Caco-2 (cell line): Measurements from ENCODE around the gene CHST2. TPM values are rescaled to one million over a fixed set of nuclear protein-coding genes. Genes with fewer than 3 reads are reported as not detected.

ENCODE experiments used
- BruUV-seq: library from RNA; stranded (reverse); fragments of 400-500 nt; replicated peaks from 2 replicates; lab custom pipeline; 2021; lab: Mats Ljungman, UMichigan
- CTCF ChIA-PET: fragments of 300-600 bp; sonication (Branson Sonifier 250); formaldehyde crosslinking; loops from one replicate; lab custom pipeline; 2022; ENCODE audit warnings: antibody characterized with exemption; lab: Charles Lee
- POLR2A ChIA-PET: fragments of 300-600 bp; sonication (Branson Sonifier 250); formaldehyde crosslinking; loops from one replicate; lab custom pipeline; 2022; ENCODE audit warnings: antibody characterized with exemption; lab: Charles Lee
- DNase-seq, 2 experiments: peaks; one replicate each; pipeline versions ENCODE4 v3.0.0 to v3.0.0-alpha.2; 2020 to 2022
- H3K27me3 ChIP-seq: replicated peaks from 2 replicates; pipeline ENCODE4 v1.6.0; 2011; ENCODE audit warnings: low read length; ENCODE audit not compliant: control insufficient read depth, insufficient read depth
- H3K36me3 ChIP-seq: 2 replicates; pipeline ENCODE4 v1.5.1; 2011; ENCODE audit warnings: low read length; ENCODE audit not compliant: control insufficient read depth, insufficient read depth
- H3K4me1 ChIP-seq: fragments of 250-450 bp; sonication (Bioruptor Pico); 2 replicates; pipeline ENCODE4 v1.5.1; 2020; ENCODE audit warnings: mild to moderate bottlenecking
- H3K4me3 ChIP-seq: 2 replicates; pipeline ENCODE4 v1.5.1; 2011; ENCODE audit warnings: low read depth, mild to moderate bottlenecking, control low read depth, low read length
- H3K9me3 ChIP-seq: fragments of 250-450 bp; sonication (Bioruptor Pico); 2 replicates; pipeline ENCODE4 v1.5.1; 2020; ENCODE audit warnings: mild to moderate bottlenecking, moderate library complexity
- H3K27ac Mint-ChIP-seq: one replicate; pipeline ENCODE4 v1.8.0; 2022; ENCODE audit warnings: mixed read lengths; ENCODE audit not compliant: unreplicated experiment
- H3K27me3 Mint-ChIP-seq: one replicate; pipeline ENCODE4 v1.8.0; 2022; ENCODE audit warnings: mixed read lengths; ENCODE audit not compliant: insufficient read depth, unreplicated experiment
- H3K36me3 Mint-ChIP-seq: one replicate; pipeline ENCODE4 v1.8.0; 2022; ENCODE audit warnings: mild to moderate bottlenecking, mixed read lengths; ENCODE audit not compliant: insufficient read depth, unreplicated experiment
- H3K4me1 Mint-ChIP-seq: one replicate; pipeline ENCODE4 v1.8.0; 2022; ENCODE audit warnings: low read depth, mixed read lengths; ENCODE audit not compliant: unreplicated experiment
- H3K4me3 Mint-ChIP-seq: one replicate; pipeline ENCODE4 v1.8.0; 2022; ENCODE audit warnings: mild to moderate bottlenecking, moderate library complexity, mixed read lengths; ENCODE audit not compliant: unreplicated experiment
- H3K9me3 Mint-ChIP-seq: one replicate; pipeline ENCODE4 v1.8.0; 2022; ENCODE audit warnings: mixed read lengths; ENCODE audit not compliant: unreplicated experiment
- CTCF ChIP-seq, 2 experiments: fragments of 200-600 bp in 1 of 2; IDR thresholded peaks; 1 replicate in 1 of 2; 2 replicates in 1 of 2; pipeline versions ENCODE4 v1.5.1 to v1.8.0; 2011 to 2022; ENCODE audit warnings: antibody characterized with exemption in 1 of 2, control low read depth in 1 of 2, inconsistent platforms in 1 of 2, low read depth in 1 of 2, low read length in 1 of 2, mild to moderate bottlenecking in 1 of 2, moderate library complexity in 1 of 2; ENCODE audit not compliant: insufficient read depth in 1 of 2, severe bottlenecking in 1 of 2, unreplicated experiment in 1 of 2
- intact Hi-C: fragments of 100-400 bp; cut with micrococcal nuclease; formaldehyde crosslinking; loops from one replicate; pipeline ENCODE4 v1.10.0; 2022; ENCODE audit not compliant: unreplicated experiment
- total RNA-seq: library from RNA; stranded (reverse); gene quantifications from 2 replicates; pipeline ENCODE4 v1.2.3, GENCODE V29; 2022

CHST2 gene
- total RNA-seq, 1 experiment from 2014 or later: not detected

DNA sequence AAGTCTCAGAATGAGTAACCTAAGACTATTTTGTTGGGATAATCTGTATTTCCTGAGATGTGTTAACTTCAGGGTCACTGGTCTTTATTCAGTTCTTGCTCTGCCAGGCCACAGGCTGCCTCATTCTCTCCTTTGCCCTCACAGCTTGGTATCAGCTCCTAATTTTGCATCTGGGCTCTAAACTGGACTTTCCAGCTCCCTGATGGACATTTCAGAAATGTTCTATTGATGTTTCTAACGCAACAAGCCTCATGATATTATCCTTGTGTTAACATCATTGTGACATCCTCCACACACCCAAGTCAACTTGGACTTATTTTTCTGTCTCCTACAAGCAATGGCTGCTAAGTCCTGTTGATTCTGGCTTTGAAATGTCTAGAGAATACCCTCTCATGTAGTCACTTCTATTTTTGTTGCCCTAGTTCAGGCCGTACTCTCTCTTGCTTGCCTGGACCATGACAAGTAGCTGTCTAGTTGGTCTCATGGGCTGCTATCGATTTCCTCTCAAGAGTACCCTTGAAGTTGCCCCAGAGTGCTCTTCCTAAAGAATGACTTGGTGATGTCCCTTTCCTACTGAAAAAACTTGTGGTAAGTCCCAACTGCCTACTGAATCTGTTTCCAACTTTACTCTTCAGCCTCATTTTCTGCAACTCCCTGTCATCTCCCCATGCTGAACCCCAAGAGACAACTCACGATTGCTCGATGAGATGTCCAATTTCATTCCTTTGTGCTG lies 52.7 kb downstream of the CHST2 start:
- no peaks in the 10 kb centered on the region for H3K4me1 ChIP-seq
- Mint-ChIP-seq H3K27me3 (peaks cover 14% of the 10 kb centered on the region), H3K36me3 (no peaks in the 10 kb centered on the region), H3K9me3 (peaks cover 18% of the 10 kb centered on the region), H3K27ac (no peak overlapping the region), H3K4me3 (no peak overlapping the region), H3K4me1 (no peaks in the 10 kb centered on the region)
- H3K4me3 ChIP-seq: no peak overlapping the region
- CTCF ChIA-PET: no interaction called here
- POLR2A ChIA-PET: no interaction called here
- no peak for DNase-seq
- H3K27me3 ChIP-seq: no peaks in the 10 kb centered on the region
- intact Hi-C loops: no loop called here
- no TSS peak for BruUV-seq
- TF ChIP-seq CTCF (IDR thresholded peaks at IDR 0.05; ENCODE audit: insufficient read depth in 1 of 2, low read depth in 1 of 2, low read length in 1 of 2, severe bottlenecking in 1 of 2, unreplicated experiment in 1 of 2): no peak
- peaks cover 4% of the 10 kb centered on the region; the same call in 1 of the 2 replicates for H3K9me3 ChIP-seq
- no peaks in the 10 kb centered on the region for H3K36me3 ChIP-seq

GRCh38 chr3:143172795-143173145 lies 53.2 kb downstream of the CHST2 start:
- peaks cover 18% of the 10 kb centered on the region for H3K9me3 Mint-ChIP-seq
- no peak overlapping the region for H3K4me3 ChIP-seq
- H3K4me3 Mint-ChIP-seq: no peak overlapping the region
- no TSS peak for BruUV-seq
- intact Hi-C loops: no loop called here
- peaks cover 16% of the 10 kb centered on the region for H3K27me3 Mint-ChIP-seq
- peaks cover 4% of the 10 kb centered on the region; the same call in 1 of the 2 replicates for H3K9me3 ChIP-seq
- H3K36me3 ChIP-seq: no peaks in the 10 kb centered on the region
- H3K27me3 ChIP-seq: no peaks in the 10 kb centered on the region
- H3K4me1 Mint-ChIP-seq: no peaks in the 10 kb centered on the region
- no peaks in the 10 kb centered on the region for H3K36me3 Mint-ChIP-seq
- no peak overlapping the region for H3K27ac Mint-ChIP-seq
- DNase-seq: no peak
- TF ChIP-seq CTCF (IDR thresholded peaks at IDR 0.05; ENCODE audit: insufficient read depth in 1 of 2, low read depth in 1 of 2, low read length in 1 of 2, severe bottlenecking in 1 of 2, unreplicated experiment in 1 of 2): no peak
- ChIA-PET CTCF (no interaction called here), POLR2A (no interaction called here)
- no peaks in the 10 kb centered on the region for H3K4me1 ChIP-seq

DNA sequence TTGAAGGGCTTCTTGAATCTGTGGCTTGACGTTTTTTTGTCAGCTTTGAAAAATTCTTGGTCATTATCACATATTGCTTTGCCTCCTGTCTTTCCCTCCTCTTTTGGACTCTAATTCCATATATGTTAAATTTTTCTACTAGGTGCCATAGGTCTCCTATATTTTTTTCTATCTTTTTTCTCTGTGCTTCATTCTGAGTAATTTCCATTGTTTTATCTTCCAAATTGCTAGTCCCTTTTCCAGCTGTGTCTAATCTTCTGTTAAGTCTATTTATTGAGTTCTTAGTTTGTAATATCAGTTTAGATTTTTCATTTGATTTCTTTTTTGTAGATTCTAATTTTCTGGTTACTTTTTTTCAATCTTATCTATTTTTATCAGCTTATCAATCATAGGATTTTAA lies 53.7 kb downstream of the CHST2 start:
- peaks cover 18% of the 10 kb centered on the region for H3K27me3 Mint-ChIP-seq
- no peaks in the 10 kb centered on the region for H3K36me3 Mint-ChIP-seq
- H3K36me3 ChIP-seq: no peaks in the 10 kb centered on the region
- no peak overlapping the region for H3K4me3 ChIP-seq
- POLR2A ChIA-PET: no interaction called here
- H3K4me1 ChIP-seq: no peaks in the 10 kb centered on the region
- BruUV-seq: no TSS peak
- CTCF ChIA-PET: no interaction called here
- peaks cover 18% of the 10 kb centered on the region for H3K9me3 Mint-ChIP-seq
- H3K27me3 ChIP-seq: no peaks in the 10 kb centered on the region
- H3K4me1 Mint-ChIP-seq: no peaks in the 10 kb centered on the region
- DNase-seq: no peak
- intact Hi-C loops: no loop called here
- TF ChIP-seq CTCF (IDR thresholded peaks at IDR 0.05; ENCODE audit: insufficient read depth in 1 of 2, low read depth in 1 of 2, low read length in 1 of 2, severe bottlenecking in 1 of 2, unreplicated experiment in 1 of 2): no peak
- no peak overlapping the region for H3K4me3 Mint-ChIP-seq
- H3K27ac Mint-ChIP-seq: no peak overlapping the region
- H3K9me3 ChIP-seq: peaks cover 4% of the 10 kb centered on the region; the same call in 1 of the 2 replicates

Other genes starting within 250 kb of the CHST2 start
- gene PCOLCE2, start 230.7 kb upstream of the CHST2 start, total RNA-seq: 0.34 and 1.1 TPM in 2 replicates
- not detected in 2 replicates for gene PAQR9, start 156.1 kb upstream of the CHST2 start, total RNA-seq
- gene U2SURP, start 118.2 kb upstream of the CHST2 start, total RNA-seq: 125 and 131 TPM in 2 replicates